ENCODE measurements around the gene FOXA1.

FOXA1 gene

GRCh38 chr14:37617864-37618365 is 22.9 kb upstream of the FOXA1 start:
- TF ChIP-seq CTCF (conservative IDR thresholded peaks at IDR 0.05; ENCODE audit: low read depth, low read length): no peak
- no peak overlapping the region for H3K4me3 ChIP-seq (ENCODE audit: low read depth, low read length)
- DNase-seq (ENCODE audit: low read depth): no peak

GRCh38 chr14:37616853-37617252 is 21.8 kb upstream of the FOXA1 start:
- no peak overlapping the region for H3K4me3 ChIP-seq (ENCODE audit: low read depth, low read length)
- no peak for TF ChIP-seq CTCF (conservative IDR thresholded peaks at IDR 0.05; ENCODE audit: low read depth, low read length)
- DNase-seq (ENCODE audit: low read depth): no peak

GRCh38 chr14:37615582-37616289 is 20.7 kb upstream of the FOXA1 start:
- H3K4me3 ChIP-seq (ENCODE audit: low read depth, low read length): no peak overlapping the region
- TF ChIP-seq CTCF (conservative IDR thresholded peaks at IDR 0.05; ENCODE audit: low read depth, low read length): no peak
- no peak for DNase-seq (ENCODE audit: low read depth)

DNA sequence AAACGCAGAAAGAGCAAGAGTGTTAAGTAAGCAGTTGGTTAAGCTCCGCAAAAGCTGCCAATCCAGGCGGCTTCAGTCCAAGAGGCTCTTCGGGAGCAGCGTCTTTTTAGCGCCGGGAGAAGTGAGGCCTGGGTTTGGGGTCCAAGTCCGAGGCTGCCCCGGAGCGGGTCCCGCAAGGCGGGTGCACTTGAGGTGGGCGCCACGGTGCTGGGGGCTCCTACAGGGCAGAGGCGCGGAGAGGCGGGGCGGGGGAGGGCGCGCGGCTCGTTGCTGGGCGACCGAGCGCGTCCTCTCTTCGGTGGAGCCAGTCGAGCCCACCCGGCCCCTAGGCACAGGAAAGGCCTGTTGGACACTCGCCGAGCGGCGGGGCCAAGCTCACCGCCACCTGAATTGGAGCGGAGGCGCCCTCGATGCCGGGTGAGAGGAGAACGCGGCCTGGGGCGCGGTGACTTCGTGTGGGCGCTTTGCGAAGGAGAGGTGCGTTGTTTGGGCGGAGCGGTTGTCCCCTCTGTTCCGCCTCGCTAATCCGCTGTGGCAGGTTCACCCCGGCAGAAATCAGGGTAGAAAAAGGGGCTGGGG is 16.0 kb upstream of the FOXA1 start:
- peak overlapping the region; percentile 48 for H3K4me3 ChIP-seq (ENCODE audit: low read depth, low read length)
- DNase-seq (ENCODE audit: low read depth): no peak
- TF ChIP-seq CTCF (conservative IDR thresholded peaks at IDR 0.05; ENCODE audit: low read depth, low read length): no peak

- no peak for TF ChIP-seq CTCF (conservative IDR thresholded peaks at IDR 0.05; ENCODE audit: low read depth, low read length)
- DNase-seq (ENCODE audit: low read depth): no peak
- no peak overlapping the region for H3K4me3 ChIP-seq (ENCODE audit: low read depth, low read length)
Measured at GRCh38 chr14:37608649-37609048, 13.6 kb upstream of the FOXA1 start.

- no peak for TF ChIP-seq CTCF (conservative IDR thresholded peaks at IDR 0.05; ENCODE audit: low read depth, low read length)
- DNase-seq (ENCODE audit: low read depth): no peak
- no peak overlapping the region for H3K4me3 ChIP-seq (ENCODE audit: low read depth, low read length)
Measured at GRCh38 chr14:37606678-37607077, 11.6 kb upstream of the FOXA1 start.
